ENCODE results near the gene RIBC2. TPM values are rescaled to one million over a fixed set of nuclear protein-coding genes. Genes with fewer than 3 reads are reported as not detected.
"Not testable (repeated sequence)": the region's sequence is repeated elsewhere in the genome, so short reads cannot be mapped to it uniquely, and the experiment has no call there.

Gene RIBC2, protein sequence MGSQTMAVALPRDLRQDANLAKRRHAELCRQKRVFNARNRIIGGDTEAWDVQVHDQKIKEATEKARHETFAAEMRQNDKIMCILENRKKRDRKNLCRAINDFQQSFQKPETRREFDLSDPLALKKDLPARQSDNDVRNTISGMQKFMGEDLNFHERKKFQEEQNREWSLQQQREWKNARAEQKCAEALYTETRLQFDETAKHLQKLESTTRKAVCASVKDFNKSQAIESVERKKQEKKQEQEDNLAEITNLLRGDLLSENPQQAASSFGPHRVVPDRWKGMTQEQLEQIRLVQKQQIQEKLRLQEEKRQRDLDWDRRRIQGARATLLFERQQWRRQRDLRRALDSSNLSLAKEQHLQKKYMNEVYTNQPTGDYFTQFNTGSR
- total RNA-seq (2.2 TPM), polyA plus RNA-seq (0.66 TPM)
- long read RNA-seq, donor 1: 0 reads
- long read RNA-seq, donor 2, partial matches to known transcripts: 0 of 1 reads
- long read RNA-seq, donor 2, other reads (novel, unspliced or antisense): 0 of 1 reads
- long read RNA-seq, donor 3: 0 reads
- long read RNA-seq, donor 4: 0 reads
- long read RNA-seq, donor 5: 0 reads
- long read RNA-seq, donor 6, partial matches to known transcripts: 0 of 2 reads
- long read RNA-seq, donor 6, other reads (novel, unspliced or antisense): 0 of 2 reads
- long read RNA-seq, donor 7: 0 reads
- long read RNA-seq, donor 8: 0 reads
- long read RNA-seq, donor 9, partial matches to known transcripts: 0 of 1 reads
- long read RNA-seq, donor 9, other reads (novel, unspliced or antisense): 0 of 1 reads
- long read RNA-seq, donor 10: 0 reads

DNA sequence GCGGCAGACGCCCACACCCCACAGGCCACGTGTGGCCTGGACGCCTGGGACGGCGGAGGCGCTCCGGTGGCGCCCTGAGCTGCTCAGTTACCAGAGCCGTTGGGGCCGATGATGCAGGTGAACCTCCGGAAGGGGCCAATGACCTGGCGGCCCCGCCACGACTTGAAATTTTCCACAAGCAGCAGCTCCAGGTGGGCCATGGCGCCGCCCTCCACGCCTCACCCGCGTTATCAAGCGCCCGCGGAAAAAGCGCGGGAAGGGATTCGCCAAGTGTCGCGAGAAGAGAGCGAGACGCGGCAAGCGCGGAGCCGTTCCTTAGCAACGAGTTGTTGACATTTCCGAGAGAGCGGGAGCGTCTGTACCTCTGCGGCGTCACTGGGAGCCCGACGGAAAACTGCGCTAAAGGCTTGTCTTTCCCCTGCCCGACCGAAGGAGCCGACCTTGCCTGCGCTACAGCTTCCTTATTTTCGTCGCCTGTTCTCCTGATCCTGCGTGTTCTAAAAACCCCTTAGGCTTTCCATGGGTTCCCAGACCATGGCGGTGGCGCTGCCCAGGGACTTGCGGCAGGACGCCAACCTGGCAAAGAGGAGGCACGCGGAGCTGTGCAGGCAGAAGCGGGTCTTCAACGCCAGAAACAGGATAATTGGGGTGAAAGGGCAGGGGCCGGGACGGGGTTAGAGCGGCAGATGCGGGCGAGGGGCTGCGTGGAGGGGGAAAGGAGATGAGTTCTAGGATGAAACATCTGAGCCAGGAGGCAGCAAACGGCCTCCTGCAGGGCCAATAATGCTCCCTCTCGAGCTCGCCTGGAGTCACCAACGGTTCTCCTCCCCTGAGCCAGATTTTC is at the start of gene RIBC2, which contains the start of gene SMC1B:
Gene RIBC2, plus strand, starts transcription at position 326 of the 844 bp plus-strand sequence. Its CDS starts 194 bp downstream, at position 520.
Gene SMC1B, minus strand, starts transcription at position 232 of the 844 bp plus-strand sequence. Its CDS starts 32 bp downstream, at position 200.
- H3K4me3 ChIP-seq (ENCODE audit: low read length in 2 of 2): peak within 1 kb of the TSS; percentile 45 to 48
- peaks cover 0 to 8% of the 10 kb centered on the region in 2 donors for H3K27me3 ChIP-seq (ENCODE audit: control insufficient read depth in 2 of 2, insufficient read depth in 1 of 2, low read length in 1 of 2)
- H3K36me3 ChIP-seq (ENCODE audit: control insufficient read depth in 2 of 2, insufficient read depth in 2 of 2, low read length in 1 of 2): no peaks in the 10 kb centered on the region
- peaks cover 8 to 9% of the 10 kb centered on the region in 2 donors for H3K4me1 ChIP-seq (ENCODE audit: control insufficient read depth in 2 of 2, insufficient read depth in 2 of 2, low read length in 2 of 2)
- WGBS: 18% methylated on average over 68 of the region's 68 CpGs
- no peak within 1 kb of the TSS for H3K27ac ChIP-seq (ENCODE audit: low read depth in 1 of 2, low read length in 1 of 2)
- DNase-seq (ENCODE audit: low read depth in 6 of 9, low spot score in 9 of 9): peak; percentile 55 to 93 (median 67)
- peaks cover 0 to 14% of the 10 kb centered on the region in 2 donors for H3K9me3 ChIP-seq (ENCODE audit: control insufficient read depth in 2 of 2, insufficient read depth in 1 of 2, low read length in 1 of 2)

DNA sequence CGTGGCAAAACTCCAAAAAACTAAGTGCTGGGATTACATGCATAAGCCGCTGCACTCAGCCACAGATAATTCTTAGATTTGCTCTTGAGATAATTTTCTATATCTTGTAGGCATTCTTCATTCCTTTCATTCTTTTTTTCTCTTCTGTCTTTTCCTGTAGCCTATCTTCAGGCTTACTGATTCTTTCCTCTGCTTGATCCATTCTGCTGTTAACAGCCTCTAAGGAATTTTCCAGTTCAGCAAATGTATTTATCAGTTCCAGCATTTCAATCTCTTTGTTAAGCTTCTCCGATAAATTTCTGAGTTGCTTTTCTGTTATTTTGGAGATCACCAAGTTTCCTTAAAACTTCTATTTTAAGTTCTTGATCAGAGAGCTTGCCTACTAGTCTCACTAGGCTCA is 46.8 kb upstream of the RIBC2 start:
- Histone ChIP-seq H3K4me3 (ENCODE audit: low read length in 2 of 2) (no peak overlapping the region), H3K4me1 (ENCODE audit: control insufficient read depth in 2 of 2, insufficient read depth in 2 of 2, low read length in 2 of 2) (no peaks in the 10 kb centered on the region), H3K27me3 (ENCODE audit: control insufficient read depth in 2 of 2, insufficient read depth in 1 of 2, low read length in 1 of 2) (no peaks in the 10 kb centered on the region), H3K27ac (ENCODE audit: low read depth in 1 of 2, low read length in 1 of 2) (no peak overlapping the region), H3K36me3 (ENCODE audit: control insufficient read depth in 2 of 2, insufficient read depth in 2 of 2, low read length in 1 of 2) (no peaks in the 10 kb centered on the region), H3K9me3 (ENCODE audit: control insufficient read depth in 2 of 2, insufficient read depth in 1 of 2, low read length in 1 of 2) (no peaks in the 10 kb centered on the region)
- WGBS: 91% methylated on average over 3 of the region's 3 CpGs
- no peak for DNase-seq (ENCODE audit: low read depth in 6 of 9, low spot score in 9 of 9)

GRCh38 chr22:45373592-45373991 is 39.9 kb upstream of the RIBC2 start:
- not testable (repeated sequence) for H3K9me3 ChIP-seq (ENCODE audit: control insufficient read depth in 2 of 2, insufficient read depth in 1 of 2, low read length in 1 of 2); H3K4me1 ChIP-seq (ENCODE audit: control insufficient read depth in 2 of 2, insufficient read depth in 2 of 2, low read length in 2 of 2); H3K27me3 ChIP-seq (ENCODE audit: control insufficient read depth in 2 of 2, insufficient read depth in 1 of 2, low read length in 1 of 2); H3K4me3 ChIP-seq (ENCODE audit: low read length in 2 of 2); DNase-seq (ENCODE audit: low read depth in 6 of 9, low spot score in 9 of 9); H3K36me3 ChIP-seq (ENCODE audit: control insufficient read depth in 2 of 2, insufficient read depth in 2 of 2, low read length in 1 of 2); H3K27ac ChIP-seq (ENCODE audit: low read depth in 1 of 2, low read length in 1 of 2)
- WGBS: 97% methylated on average over 3 of the region's 3 CpGs

- no peaks in the 10 kb centered on the region for H3K27me3 ChIP-seq (ENCODE audit: control insufficient read depth in 2 of 2, insufficient read depth in 1 of 2, low read length in 1 of 2)
- H3K4me1 ChIP-seq (ENCODE audit: control insufficient read depth in 2 of 2, insufficient read depth in 2 of 2, low read length in 2 of 2): no peaks in the 10 kb centered on the region
- no peaks in the 10 kb centered on the region for H3K9me3 ChIP-seq (ENCODE audit: control insufficient read depth in 2 of 2, insufficient read depth in 1 of 2, low read length in 1 of 2)
- WGBS: 93% methylated on average over 3 of the region's 3 CpGs
- no peaks in the 10 kb centered on the region for H3K36me3 ChIP-seq (ENCODE audit: control insufficient read depth in 2 of 2, insufficient read depth in 2 of 2, low read length in 1 of 2)
- no peak overlapping the region for H3K4me3 ChIP-seq (ENCODE audit: low read length in 2 of 2)
- no peak for DNase-seq (ENCODE audit: low read depth in 6 of 9, low spot score in 9 of 9)
- H3K27ac ChIP-seq (ENCODE audit: low read depth in 1 of 2, low read length in 1 of 2): no peak overlapping the region
Observed at GRCh38 chr22:45376009-45376408, 37.5 kb upstream of the RIBC2 start.

GRCh38 chr22:45376703-45377102 is 36.8 kb upstream of the RIBC2 start:
- Histone ChIP-seq H3K36me3 (ENCODE audit: control insufficient read depth in 2 of 2, insufficient read depth in 2 of 2, low read length in 1 of 2) (no peaks in the 10 kb centered on the region), H3K4me1 (ENCODE audit: control insufficient read depth in 2 of 2, insufficient read depth in 2 of 2, low read length in 2 of 2) (no peaks in the 10 kb centered on the region), H3K27ac (ENCODE audit: low read depth in 1 of 2, low read length in 1 of 2) (no peak overlapping the region), H3K4me3 (ENCODE audit: low read length in 2 of 2) (no peak overlapping the region), H3K9me3 (ENCODE audit: control insufficient read depth in 2 of 2, insufficient read depth in 1 of 2, low read length in 1 of 2) (no peaks in the 10 kb centered on the region), H3K27me3 (ENCODE audit: control insufficient read depth in 2 of 2, insufficient read depth in 1 of 2, low read length in 1 of 2) (no peaks in the 10 kb centered on the region)
- DNase-seq (ENCODE audit: low read depth in 6 of 9, low spot score in 9 of 9): no peak
- 37% methylated on average over 1 of the region's 1 CpG for WGBS

- Histone ChIP-seq H3K4me1 (ENCODE audit: control insufficient read depth in 2 of 2, insufficient read depth in 2 of 2, low read length in 2 of 2) (no peaks in the 10 kb centered on the region), H3K27ac (ENCODE audit: low read depth in 1 of 2, low read length in 1 of 2) (no peak overlapping the region), H3K36me3 (ENCODE audit: control insufficient read depth in 2 of 2, insufficient read depth in 2 of 2, low read length in 1 of 2) (no peaks in the 10 kb centered on the region), H3K4me3 (ENCODE audit: low read length in 2 of 2) (no peak overlapping the region), H3K9me3 (ENCODE audit: control insufficient read depth in 2 of 2, insufficient read depth in 1 of 2, low read length in 1 of 2) (no peaks in the 10 kb centered on the region), H3K27me3 (ENCODE audit: control insufficient read depth in 2 of 2, insufficient read depth in 1 of 2, low read length in 1 of 2) (no peaks in the 10 kb centered on the region)
- 98% methylated on average over 2 of the region's 2 CpGs for WGBS
- DNase-seq (ENCODE audit: low read depth in 6 of 9, low spot score in 9 of 9): no peak
Observed at GRCh38 chr22:45381348-45381747, 32.1 kb upstream of the RIBC2 start.

- no peaks in the 10 kb centered on the region for H3K27me3 ChIP-seq (ENCODE audit: control insufficient read depth in 2 of 2, insufficient read depth in 1 of 2, low read length in 1 of 2)
- no peaks in the 10 kb centered on the region for H3K36me3 ChIP-seq (ENCODE audit: control insufficient read depth in 2 of 2, insufficient read depth in 2 of 2, low read length in 1 of 2)
- no peak for DNase-seq (ENCODE audit: low read depth in 6 of 9, low spot score in 9 of 9)
- no peak overlapping the region for H3K4me3 ChIP-seq (ENCODE audit: low read length in 2 of 2)
- no peak overlapping the region for H3K27ac ChIP-seq (ENCODE audit: low read depth in 1 of 2, low read length in 1 of 2)
- no peaks in the 10 kb centered on the region for H3K9me3 ChIP-seq (ENCODE audit: control insufficient read depth in 2 of 2, insufficient read depth in 1 of 2, low read length in 1 of 2)
- H3K4me1 ChIP-seq (ENCODE audit: control insufficient read depth in 2 of 2, insufficient read depth in 2 of 2, low read length in 2 of 2): no peaks in the 10 kb centered on the region
- 97% methylated on average over 3 of the region's 3 CpGs for WGBS
Observed at GRCh38 chr22:45389546-45389945, 23.9 kb upstream of the RIBC2 start.

- WGBS: 96% methylated on average over 5 of the region's 5 CpGs
- Histone ChIP-seq H3K9me3 (ENCODE audit: control insufficient read depth in 2 of 2, insufficient read depth in 1 of 2, low read length in 1 of 2) (no peaks in the 10 kb centered on the region), H3K4me1 (ENCODE audit: control insufficient read depth in 2 of 2, insufficient read depth in 2 of 2, low read length in 2 of 2) (no peaks in the 10 kb centered on the region), H3K27ac (ENCODE audit: low read depth in 1 of 2, low read length in 1 of 2) (no peak overlapping the region), H3K4me3 (ENCODE audit: low read length in 2 of 2) (no peak overlapping the region), H3K27me3 (ENCODE audit: control insufficient read depth in 2 of 2, insufficient read depth in 1 of 2, low read length in 1 of 2) (no peaks in the 10 kb centered on the region), H3K36me3 (ENCODE audit: control insufficient read depth in 2 of 2, insufficient read depth in 2 of 2, low read length in 1 of 2) (no peaks in the 10 kb centered on the region)
- no peak for DNase-seq (ENCODE audit: low read depth in 6 of 9, low spot score in 9 of 9)
Observed at GRCh38 chr22:45397806-45398205, 15.7 kb upstream of the RIBC2 start.
